HCT116 (cell line): ENCODE data around the gene DOCK1. TPM values are rescaled to one million over a fixed set of nuclear protein-coding genes. Genes with fewer than 3 reads are reported as not detected.

Experiments used
- ATAC-seq: fragments of 200-7000 bp; cut with Tn5 transposase; 2 replicates; pipeline ENCODE4 v1.9.1; 2020; ENCODE audit warnings: mild to moderate bottlenecking, moderate library complexity
- BruUV-seq: library from RNA; stranded (reverse); fragments of 400-500 nt; replicated peaks from 2 replicates; lab custom pipeline; 2021; lab: Mats Ljungman, UMichigan
- CTCF ChIA-PET: fragments of 300-600 bp; sonication (Branson Sonifier 250); formaldehyde crosslinking; loops from one replicate; lab custom pipeline; 2021; ENCODE audit warnings: antibody characterized with exemption; lab: Charles Lee
- POLR2A ChIA-PET: fragments of 300-600, 350-600 bp; sonication (Branson Sonifier 250); formaldehyde crosslinking; loops from one replicate; lab custom pipeline; 2021; ENCODE audit warnings: antibody characterized with exemption; lab: Charles Lee
- RAD21 ChIA-PET, 2 experiments: fragments of 300-600 bp; sonication (Branson Sonifier 250); formaldehyde crosslinking; loops; one replicate each; lab custom pipeline; 2023; ENCODE audit warnings: low total read pairs in 2 of 2; ENCODE audit not compliant: uncharacterized antibody in 2 of 2, unreplicated experiment in 2 of 2, low non-redundant PET in 1 of 2; lab: Charles Lee
- DNase-seq: peaks from one replicate; pipeline ENCODE4 v3.0.0-alpha.2; 2010; ENCODE audit warnings: low read depth, low spot score
- H2AFZ ChIP-seq: fragments of 200-600 bp; shearing (Covaris generic), sonication (generic); 2 replicates; pipeline ENCODE4 v1.6.1; 2017; ENCODE audit warnings: low read depth, mixed run types, mixed read lengths, antibody characterized with exemption, low read length; ENCODE audit not compliant: poor library complexity, severe bottlenecking
- H3K27ac ChIP-seq: 2 replicates; pipeline ENCODE4 v1.5.1; 2012; ENCODE audit warnings: low read depth, low read length
- H3K27me3 ChIP-seq: fragments of 200-600 bp; sonication (generic); 2 replicates; pipeline ENCODE4 v1.6.1; 2016; ENCODE audit warnings: mixed run types, low read length, mixed read lengths; ENCODE audit not compliant: insufficient read depth
- H3K36me3 ChIP-seq, 2 experiments: fragments of 200-500 bp in 1 of 2; fragments of 200-600 bp in 1 of 2; sonication (Bioruptor generic) in 1 of 2; sonication (generic) in 1 of 2; 2 replicates each; pipeline versions ENCODE4 v1.5.1 to v1.6.1; 2014 to 2016; ENCODE audit warnings: low read length in 2 of 2, inconsistent platforms in 1 of 2, mixed read lengths in 1 of 2, mixed run types in 1 of 2; ENCODE audit not compliant: insufficient read depth in 2 of 2, control insufficient read depth in 1 of 2
- H3K4me1 ChIP-seq, 2 experiments: fragments of 200-600 bp in 1 of 2; sonication (generic) in 1 of 2; 2 replicates each; pipeline versions ENCODE4 v1.5.1 to v1.6.1; 2012 to 2017; ENCODE audit warnings: low read length in 2 of 2, inconsistent platforms in 1 of 2, mild to moderate bottlenecking in 1 of 2, mixed read lengths in 1 of 2, mixed run types in 1 of 2, moderate library complexity in 1 of 2; ENCODE audit not compliant: insufficient read depth in 2 of 2, control insufficient read depth in 1 of 2
- H3K4me2 ChIP-seq: fragments of 200-600 bp; sonication (generic); 2 replicates; pipeline ENCODE4 v1.6.1; 2017; ENCODE audit warnings: mixed run types, low read length, mixed read lengths
- H3K4me3 ChIP-seq, 2 experiments: fragments of 200-600 bp in 1 of 2; sonication (generic) in 1 of 2; replicated peaks in 1 of 2; 2 replicates each; pipeline ENCODE4 v1.5.1; 2011 to 2016; ENCODE audit warnings: low read length in 2 of 2, control low read depth in 1 of 2, low read depth in 1 of 2, mild to moderate bottlenecking in 1 of 2, mixed read lengths in 1 of 2, mixed run types in 1 of 2
- H3K79me2 ChIP-seq: fragments of 200-600 bp; sonication (generic); 2 replicates; pipeline ENCODE4 v1.6.1; 2017; ENCODE audit warnings: mild to moderate bottlenecking, mixed run types, low read length, moderate library complexity, mixed read lengths; ENCODE audit not compliant: insufficient read depth
- H3K9ac ChIP-seq: fragments of 200-600 bp; sonication (generic); 2 replicates; pipeline ENCODE4 v1.6.1; 2016; ENCODE audit warnings: low read length, mixed read lengths
- H3K9me2 ChIP-seq: fragments of 200-600 bp; sonication (generic), shearing (Covaris generic); 2 replicates; pipeline ENCODE4 v1.6.1; 2017; ENCODE audit warnings: mixed run types, mild to moderate bottlenecking, moderate library complexity; ENCODE audit not compliant: insufficient read depth
- H3K9me3 ChIP-seq, 2 experiments: fragments of 200-500 bp in 1 of 2; fragments of 200-600 bp in 1 of 2; sonication (Bioruptor generic) in 1 of 2; sonication (generic) in 1 of 2; 2 replicates each; pipeline ENCODE4 v1.6.1; 2014 to 2017; ENCODE audit warnings: low read length in 2 of 2, mixed read lengths in 2 of 2, inconsistent platforms in 1 of 2, low read depth in 1 of 2, mild to moderate bottlenecking in 1 of 2, mixed run types in 1 of 2, moderate library complexity in 1 of 2; ENCODE audit not compliant: control insufficient read depth in 1 of 2, insufficient read depth in 1 of 2
- H4K20me1 ChIP-seq: fragments of 200-600 bp; sonication (generic), shearing (Covaris generic); 2 replicates; pipeline ENCODE4 v1.6.1; 2017; ENCODE audit warnings: mixed run types, mild to moderate bottlenecking, moderate library complexity; ENCODE audit not compliant: insufficient read depth
- CBX3 ChIP-seq: IDR thresholded peaks from 2 replicates; pipeline ENCODE4 v1.6.1; 2012; ENCODE audit warnings: low read depth
- CEBPB ChIP-seq: IDR thresholded peaks from 2 replicates; pipeline ENCODE4 v1.6.1; 2012; ENCODE audit warnings: low read depth
- ELF1 ChIP-seq: IDR thresholded peaks from 2 replicates; pipeline ENCODE4 v1.6.1; 2012; ENCODE audit warnings: low read depth, borderline replicate concordance
- EZH2phosphoT487 ChIP-seq: fragments of 200-600 bp; IDR thresholded peaks from 2 replicates; pipeline ENCODE4 v1.6.1; 2018; ENCODE audit warnings: antibody characterized with exemption, borderline replicate concordance
- JUND ChIP-seq: IDR thresholded peaks from 2 replicates; pipeline ENCODE4 v1.6.1; 2012
- MAX ChIP-seq: IDR thresholded peaks from 2 replicates; pipeline ENCODE4 v1.6.1; 2012
- POLR2AphosphoS5 ChIP-seq: IDR thresholded peaks from 2 replicates; pipeline ENCODE4 v1.6.1; 2011; ENCODE audit warnings: mild to moderate bottlenecking, low read depth, low read length, moderate library complexity
- REST ChIP-seq: IDR thresholded peaks from 2 replicates; pipeline ENCODE4 v1.6.1; 2012; ENCODE audit warnings: low read depth
- SIN3A ChIP-seq: IDR thresholded peaks from 2 replicates; pipeline ENCODE4 v1.6.1; 2012; ENCODE audit warnings: low read depth
- SP1 ChIP-seq: IDR thresholded peaks from 2 replicates; pipeline ENCODE4 v1.6.1; 2012; ENCODE audit warnings: low read depth
- SRF ChIP-seq: IDR thresholded peaks from 2 replicates; pipeline ENCODE4 v1.6.1; 2012; ENCODE audit warnings: low read depth
- YY1 ChIP-seq: IDR thresholded peaks from 2 replicates; pipeline ENCODE4 v1.6.1; 2011; ENCODE audit warnings: low read length, low read depth, moderate library complexity, mild to moderate bottlenecking; ENCODE audit not compliant: insufficient replicate concordance; ENCODE audit errors: extremely low read depth
- ZBTB33 ChIP-seq: IDR thresholded peaks from 2 replicates; pipeline ENCODE4 v1.6.1; 2011; ENCODE audit warnings: mild to moderate bottlenecking, low read length, moderate library complexity; ENCODE audit not compliant: insufficient replicate concordance; ENCODE audit errors: extremely low read depth
- ZFX ChIP-seq: fragments of 450-650 bp; IDR thresholded peaks from 2 replicates; pipeline ENCODE4 v1.6.1; 2017
- ZNF274 ChIP-seq: fragments of 200-500 bp; sonication (Bioruptor generic); IDR thresholded peaks from 2 replicates; pipeline ENCODE4 v1.6.1; 2014; ENCODE audit warnings: mild to moderate bottlenecking, low read depth, low read length, inconsistent platforms
- intact Hi-C: fragments of 100-400 bp; cut with micrococcal nuclease; formaldehyde crosslinking; loops from 2 replicates; pipeline ENCODE4 v1.10.0; 2022
- total RNA-seq: library from RNA; stranded (reverse); gene quantifications from one replicate; pipeline ENCODE4 v1.2.1, GENCODE V29; 2021; ENCODE audit not compliant: unreplicated experiment

Gene DOCK1
- total RNA-seq, 1 experiment from 2014 or later, result 46.5 TPM

- H3K27me3 ChIP-seq, result no peaks in the 10 kb centered on the region
- H3K4me3 ChIP-seq, result no peak overlapping the region
- no peaks in the 10 kb centered on the region for H3K9me3 ChIP-seq
- no peak overlapping the region for H3K27ac ChIP-seq
- ChIA-PET POLR2A (no interaction called here), RAD21 (no interaction called here), CTCF (no interaction called here)
- no peak for ATAC-seq
- H3K36me3 ChIP-seq, result peaks cover 0 to 4% of the 10 kb centered on the region in 2 experiments; a peak in 2 of 4 replicates
- TF ChIP-seq POLR2AphosphoS5, result no peak
- H3K9ac ChIP-seq, result no peak overlapping the region
- no peaks in the 10 kb centered on the region for H3K79me2 ChIP-seq
- H2AFZ ChIP-seq, result no peak overlapping the region
- intact Hi-C loops, result no loop called here
- DNase-seq, result no peak
- no peaks in the 10 kb centered on the region for H3K4me1 ChIP-seq
- H3K4me2 ChIP-seq, result no peak overlapping the region
- no TSS peak for BruUV-seq
- H3K9me2 ChIP-seq, result no peaks in the 10 kb centered on the region
- no peaks in the 10 kb centered on the region; the same call in 1 of the 2 replicates for H4K20me1 ChIP-seq
These were observed 142.0 kb downstream of the DOCK1 start for GRCh38 chr10:127046975-127047877.

GRCh38 chr10:127047878-127048238, 142.6 kb downstream of the DOCK1 start:
- intact Hi-C loops, result no loop called here
- POLR2A ChIA-PET, result no interaction called here
- ATAC-seq, result no peak
- TF ChIP-seq REST (no peak), CBX3 (no peak), SP1 (no peak), ZNF274 (no peak), SRF (no peak), MAX (no peak), ZBTB33 (no peak), ELF1 (no peak), ZFX (no peak), YY1 (no peak), SIN3A (no peak), EZH2phosphoT487 (no peak), JUND (no peak), CEBPB (no peak)

More at GRCh38 chr10:127047878-127048238, 142.6 kb downstream of the DOCK1 start:
- DNase-seq, result no peak
- Histone ChIP-seq H3K4me1 (no peaks in the 10 kb centered on the region), H3K4me3 (no peak overlapping the region), H3K9me2 (no peaks in the 10 kb centered on the region), H3K9me3 (no peaks in the 10 kb centered on the region), H3K9ac (no peak overlapping the region), H2AFZ (no peak overlapping the region), H3K27ac (no peak overlapping the region), H4K20me1 (no peaks in the 10 kb centered on the region; the same call in 1 of the 2 replicates), H3K4me2 (no peak overlapping the region), H3K79me2 (no peaks in the 10 kb centered on the region), H3K36me3 (peaks cover 0 to 1% of the 10 kb centered on the region in 2 experiments; a peak in 1 of 4 replicates), H3K27me3 (no peaks in the 10 kb centered on the region)
- ChIA-PET CTCF (no interaction called here), RAD21 (no interaction called here)
- BruUV-seq, result no TSS peak
